ENCODE data around the gene EPB41L2. TPM values are rescaled to one million over a fixed set of nuclear protein-coding genes. Genes with fewer than 3 reads are reported as not detected.
"Not testable (repeated sequence)": the region's sequence is repeated elsewhere in the genome, so short reads cannot be mapped to it uniquely, and the experiment has no call there.

Gene EPB41L2
- total RNA-seq, 1 donor from 2014 or later: 121 TPM

GRCh38 chr6:130801368-130801767 lies 261.7 kb downstream of the EPB41L2 start:
- DNase-seq (ENCODE audit: low spot score): not testable (repeated sequence)

GRCh38 chr6:130797061-130797460 lies 266.0 kb downstream of the EPB41L2 start:
- no peak for DNase-seq (ENCODE audit: low spot score)

GRCh38 chr6:130796313-130796905 lies 266.6 kb downstream of the EPB41L2 start:
- DNase-seq (ENCODE audit: low spot score): peak; percentile 51

GRCh38 chr6:130794738-130795137 lies 268.3 kb downstream of the EPB41L2 start:
- peak; percentile 47 for DNase-seq (ENCODE audit: low spot score)

- no peak for DNase-seq (ENCODE audit: low spot score)
Observed at GRCh38 chr6:130794010-130794697, 268.9 kb downstream of the EPB41L2 start.

Other genes starting within 250 kb of the EPB41L2 start
- 0.72 TPM for gene SMLR1, start 235.8 kb downstream of the EPB41L2 start, total RNA-seq (ENCODE audit: insufficient read depth, low replicate concordance)
- gene AKAP7, start 72.2 kb upstream of the EPB41L2 start, total RNA-seq (ENCODE audit: insufficient read depth, low replicate concordance): 12.8 TPM